ENCODE measurements around the gene LPP. TPM values are rescaled to one million over a fixed set of nuclear protein-coding genes. Genes with fewer than 3 reads are reported as not detected.

LPP gene
- total RNA-seq, 1 donor from 2014 or later = 97.4 TPM

GRCh38 chr3:188573291-188573940, 419.5 kb downstream of the LPP start:
- TF ChIP-seq CTCF (IDR thresholded peaks at IDR 0.05; ENCODE audit: borderline replicate concordance) = no peak
- peaks cover 56% of the 10 kb centered on the region for H3K4me1 ChIP-seq
- DNase-seq = no peak
- H3K4me3 ChIP-seq = no peak overlapping the region
- no peak overlapping the region for H3K27ac ChIP-seq (replicated peaks)
- H3K9me3 ChIP-seq (replicated peaks) = no peaks in the 10 kb centered on the region
- H3K36me3 ChIP-seq = no peaks in the 10 kb centered on the region
- H3K27me3 ChIP-seq (ENCODE audit: low read depth) = no peaks in the 10 kb centered on the region
- intact Hi-C loops (cut with micrococcal nuclease) = no loop called here

- no peaks in the 10 kb centered on the region for H3K36me3 ChIP-seq
- no peak overlapping the region for H3K4me3 ChIP-seq
- peaks cover 61% of the 10 kb centered on the region for H3K4me1 ChIP-seq
- no peaks in the 10 kb centered on the region for H3K27me3 ChIP-seq (ENCODE audit: low read depth)
- no peaks in the 10 kb centered on the region for H3K9me3 ChIP-seq (replicated peaks)
- no peak for TF ChIP-seq CTCF (IDR thresholded peaks at IDR 0.05; ENCODE audit: borderline replicate concordance)
- H3K27ac ChIP-seq (replicated peaks) = no peak overlapping the region
- no peak for DNase-seq
- intact Hi-C loops (cut with micrococcal nuclease) = no loop called here
These were observed 420.0 kb downstream of the LPP start for GRCh38 chr3:188573956-188574355.

- intact Hi-C loops (cut with micrococcal nuclease) = no loop called here
- TF ChIP-seq CTCF (IDR thresholded peaks at IDR 0.05; ENCODE audit: borderline replicate concordance) = no peak
- Histone ChIP-seq H3K4me1 (peaks cover 62% of the 10 kb centered on the region), H3K36me3 (no peaks in the 10 kb centered on the region), H3K27me3 (ENCODE audit: low read depth) (no peaks in the 10 kb centered on the region), H3K9me3 (replicated peaks) (no peaks in the 10 kb centered on the region), H3K27ac (replicated peaks) (no peak overlapping the region), H3K4me3 (no peak overlapping the region)
- no peak for DNase-seq
These were observed 420.9 kb downstream of the LPP start for GRCh38 chr3:188574885-188575284.

- no peak for TF ChIP-seq CTCF (IDR thresholded peaks at IDR 0.05; ENCODE audit: borderline replicate concordance)
- H3K9me3 ChIP-seq (replicated peaks) = no peaks in the 10 kb centered on the region
- intact Hi-C loops (cut with micrococcal nuclease) = no loop called here
- H3K27ac ChIP-seq (replicated peaks) = no peak overlapping the region
- H3K27me3 ChIP-seq (ENCODE audit: low read depth) = no peaks in the 10 kb centered on the region
- no peak for DNase-seq
- H3K4me3 ChIP-seq = no peak overlapping the region
- peaks cover 57% of the 10 kb centered on the region for H3K4me1 ChIP-seq
- no peaks in the 10 kb centered on the region for H3K36me3 ChIP-seq
These were observed 421.5 kb downstream of the LPP start for GRCh38 chr3:188575501-188575900.

- Histone ChIP-seq H3K9me3 (replicated peaks) (no peaks in the 10 kb centered on the region), H3K4me1 (peaks cover 57% of the 10 kb centered on the region), H3K27me3 (ENCODE audit: low read depth) (no peaks in the 10 kb centered on the region), H3K36me3 (no peaks in the 10 kb centered on the region), H3K27ac (replicated peaks) (peak overlapping the region; percentile 76), H3K4me3 (no peak overlapping the region)
- DNase-seq = no peak
- TF ChIP-seq CTCF (IDR thresholded peaks at IDR 0.05; ENCODE audit: borderline replicate concordance) = no peak
- intact Hi-C loops (cut with micrococcal nuclease) = no loop called here
These were observed 423.6 kb downstream of the LPP start for GRCh38 chr3:188577539-188577938.
